IPS DF 4.7 (cell line): ENCODE measurements around the gene SREBF1.

Experiments used
- DNase-seq: peaks from one replicate; pipeline ENCODE4 v3.0.0-alpha.2; 2013; ENCODE audit warnings: low spot score; ENCODE audit errors: extremely low read depth

Gene SREBF1

DNA sequence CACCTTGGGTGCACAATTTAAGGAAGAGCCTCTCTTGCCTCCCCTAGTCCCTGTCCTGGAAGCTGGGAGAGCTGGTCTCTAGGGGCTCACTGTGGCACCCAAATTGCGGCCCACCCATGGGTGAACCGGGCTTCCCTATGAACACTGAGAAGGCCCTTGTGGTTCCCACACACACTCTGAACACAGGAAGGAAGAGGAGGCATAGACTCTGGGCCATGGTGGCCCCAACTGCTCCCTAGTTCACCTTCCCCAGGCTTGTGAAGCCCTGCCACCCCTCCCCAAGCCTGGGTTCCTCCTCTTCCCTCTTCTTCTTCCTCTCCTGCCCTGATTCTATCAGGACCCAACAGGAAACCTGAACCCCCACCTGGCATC, 10.5 kb downstream of the SREBF1 start:
- no peak for DNase-seq

DNA sequence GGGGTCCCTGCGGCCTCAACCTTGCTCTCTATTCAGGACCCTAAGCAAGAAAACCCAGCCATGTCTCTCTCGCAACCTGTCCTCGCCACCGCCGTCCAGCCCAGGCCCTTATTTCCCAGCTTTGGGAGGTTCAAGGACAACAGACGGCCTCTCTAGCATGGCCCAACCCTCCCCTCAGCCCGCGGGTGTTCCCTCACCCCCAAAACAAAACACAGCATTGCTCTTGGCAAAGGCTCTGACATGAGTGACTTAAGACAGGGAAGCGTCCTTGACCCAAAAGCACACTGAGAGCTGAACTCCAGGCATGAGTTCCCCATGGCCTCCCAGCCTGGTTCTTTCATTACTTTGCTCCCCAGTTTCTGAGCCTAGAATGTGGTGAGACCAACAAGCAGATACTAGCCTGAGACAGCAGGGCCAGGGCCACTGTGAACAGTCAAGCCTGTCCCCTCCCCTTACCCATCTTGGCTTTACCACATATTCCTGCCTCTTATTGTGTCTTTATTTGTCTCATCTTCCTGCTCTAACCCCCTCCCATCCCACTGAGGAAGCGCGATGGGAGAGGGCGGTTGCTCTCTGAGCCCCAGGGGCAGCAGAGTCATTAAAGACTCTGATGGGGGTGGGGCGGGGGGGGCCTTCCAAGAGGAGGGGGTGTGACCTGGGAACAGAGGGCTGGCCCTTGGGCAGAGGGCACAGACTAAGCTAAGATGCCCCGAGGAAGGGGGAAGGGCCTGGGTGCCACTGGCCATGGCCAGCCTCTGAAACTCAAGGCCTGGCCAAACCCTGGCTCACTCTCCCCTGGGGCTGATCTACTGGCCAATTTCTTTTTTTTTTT, 11.8 kb downstream of the SREBF1 start:
- DNase-seq: no peak

DNA sequence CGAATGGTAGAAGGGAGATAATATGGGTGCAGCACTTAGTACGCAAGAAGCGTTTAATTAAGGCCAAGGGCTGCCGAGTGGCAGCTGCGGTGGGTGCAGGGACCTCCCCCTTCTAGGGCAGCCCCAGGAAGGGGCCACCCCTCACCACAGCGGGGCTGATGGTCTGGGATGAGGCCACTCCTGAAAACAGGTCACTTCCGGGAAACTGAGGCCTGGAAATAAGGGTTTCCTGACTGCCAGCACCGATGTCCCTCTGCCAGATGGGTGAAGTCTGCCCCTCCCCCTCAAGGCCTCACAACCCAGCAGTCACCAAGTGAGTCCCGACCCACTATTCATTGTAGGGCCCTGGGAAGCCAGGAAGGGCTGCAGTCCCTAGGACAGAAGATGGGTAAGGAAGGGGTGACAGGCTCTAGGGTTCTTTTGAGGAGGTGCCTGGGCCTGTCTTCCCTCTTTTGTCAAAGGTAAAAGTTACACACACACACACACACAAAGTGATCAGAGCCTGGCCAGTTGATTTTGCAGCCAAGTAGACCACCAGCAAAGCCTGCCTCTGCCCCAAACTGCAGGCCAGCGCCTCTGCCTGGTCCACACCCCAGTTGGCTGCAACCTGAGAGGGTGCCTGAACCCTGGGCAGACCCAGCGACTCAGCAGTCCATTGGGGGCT, 12.5 kb downstream of the SREBF1 start:
- no peak for DNase-seq

DNA sequence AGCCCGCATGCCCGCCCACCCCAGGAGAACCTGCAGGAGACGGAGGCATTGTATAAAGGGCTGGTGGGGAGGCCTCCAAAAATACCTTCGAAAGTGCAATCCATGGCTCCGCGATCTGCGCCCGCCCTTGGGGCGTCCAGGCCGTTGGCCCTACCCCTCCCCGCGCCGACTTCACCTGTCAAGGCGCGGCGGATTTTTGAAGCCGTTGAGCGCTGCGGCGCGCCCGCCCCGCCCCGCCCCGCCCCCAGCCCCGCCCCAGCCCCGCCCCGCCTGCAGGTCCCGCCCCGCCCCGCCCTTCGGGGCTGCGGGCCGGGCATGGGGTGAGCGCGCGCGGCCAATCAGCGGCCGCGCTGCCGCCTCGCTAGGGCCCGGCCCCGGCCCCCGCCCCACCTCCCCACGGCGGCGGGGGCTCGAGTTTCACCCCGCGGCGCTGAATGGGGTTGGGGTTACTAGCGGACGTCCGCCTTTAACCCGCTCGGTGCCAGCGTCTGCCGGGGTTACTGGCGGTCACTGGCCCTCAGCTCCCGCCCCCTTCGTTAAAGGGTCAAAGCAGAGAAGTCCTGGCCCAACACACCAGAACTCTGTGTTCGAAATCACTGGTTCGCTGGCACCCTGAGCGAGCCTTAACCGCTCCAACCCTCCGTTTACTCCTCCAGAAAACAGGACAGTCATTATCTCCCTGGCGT, 13.2 kb downstream of the SREBF1 start:
- no peak for DNase-seq

DNA sequence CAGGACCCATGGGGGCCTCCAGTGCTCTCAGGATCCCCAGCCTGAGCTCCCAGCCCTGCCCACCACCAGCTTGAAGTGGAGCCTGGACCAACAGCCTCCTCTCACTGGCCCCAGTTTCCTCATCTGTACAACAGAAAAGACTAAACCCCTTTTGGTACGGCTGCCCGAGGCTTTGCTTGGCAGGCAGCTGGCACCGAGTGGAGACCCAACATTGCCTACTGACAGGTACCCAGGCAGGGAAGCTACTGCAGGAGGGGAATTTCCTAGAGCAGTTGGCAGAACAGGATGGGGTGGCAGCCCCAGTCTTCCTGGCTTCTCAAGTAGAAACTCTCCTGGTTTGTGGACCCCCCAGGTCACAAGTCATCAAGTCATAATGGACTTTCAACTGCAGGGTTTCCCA, 14.2 kb downstream of the SREBF1 start:
- DNase-seq: no peak

DNA sequence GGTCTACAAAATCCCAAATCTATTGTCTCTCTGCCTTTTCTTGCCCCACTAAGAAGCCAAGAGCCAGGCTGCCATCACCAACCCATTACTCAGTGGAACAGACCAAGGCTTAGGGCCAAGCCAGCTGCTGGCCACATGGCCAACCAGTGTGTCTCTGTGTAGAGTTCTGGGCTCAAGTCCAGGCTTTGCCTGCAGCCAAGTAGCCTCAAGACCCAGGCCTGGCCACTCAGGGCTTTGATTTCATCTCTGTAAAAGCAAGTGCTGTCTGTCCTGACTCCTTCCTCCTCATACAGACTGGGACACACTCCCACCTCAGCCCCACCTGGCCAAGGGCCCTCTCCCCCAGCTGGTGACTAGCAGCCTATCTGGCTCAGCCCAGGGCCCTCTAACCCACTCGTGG, 14.6 kb downstream of the SREBF1 start:
- no peak for DNase-seq

DNA sequence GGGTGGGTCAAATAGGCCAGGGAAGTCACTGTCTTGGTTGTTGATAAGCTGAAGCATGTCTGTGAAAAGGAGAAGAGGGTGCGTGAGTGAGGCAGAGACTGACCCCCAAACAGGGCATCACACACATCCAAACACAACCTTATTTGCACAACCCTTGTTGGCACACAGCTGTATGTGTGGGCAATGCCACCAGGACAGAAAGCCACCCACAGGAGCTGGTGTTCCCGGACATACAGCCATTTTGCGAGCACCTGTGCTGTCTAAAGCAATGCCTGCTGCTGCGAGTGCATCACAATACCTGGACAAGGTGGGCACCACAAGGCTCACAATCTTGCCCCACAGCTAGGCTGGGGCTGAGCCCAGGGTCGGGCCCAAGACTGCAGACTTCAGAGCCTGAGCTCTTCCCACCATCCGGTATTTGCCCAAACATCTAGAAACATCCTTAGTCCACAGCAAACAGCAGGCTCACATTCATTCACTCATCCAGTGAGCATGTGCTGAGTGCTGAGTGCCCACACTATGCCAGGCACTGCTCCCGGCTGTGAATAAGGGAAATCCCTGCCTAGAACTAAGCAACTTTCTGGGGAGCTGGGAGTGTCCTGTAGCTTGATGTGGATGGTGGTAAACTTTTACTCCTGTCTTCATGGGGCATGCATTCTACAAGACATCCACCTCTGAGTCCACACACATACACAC, 16.2 kb downstream of the SREBF1 start:
- DNase-seq: no peak

DNA sequence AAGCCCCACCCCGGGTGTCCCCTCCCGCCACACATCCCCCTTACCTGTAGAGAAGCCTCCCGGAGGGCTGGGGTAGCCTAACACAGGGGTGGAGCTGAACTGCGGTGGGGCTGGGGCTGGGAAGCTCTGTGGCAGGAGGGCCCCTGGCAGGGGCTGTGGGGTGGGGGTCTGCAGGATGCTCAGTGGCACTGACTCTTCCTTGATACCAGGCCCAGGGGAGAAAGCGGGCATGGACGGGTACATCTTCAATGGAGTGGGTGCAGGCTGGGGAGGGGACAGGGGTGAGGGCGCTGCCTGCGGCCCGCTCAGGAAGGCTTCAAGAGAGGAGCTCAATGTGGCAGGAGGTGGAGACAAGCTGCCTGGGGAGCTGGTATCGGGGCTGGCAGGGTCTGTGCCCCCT, 16.7 kb downstream of the SREBF1 start:
- DNase-seq: no peak

DNA sequence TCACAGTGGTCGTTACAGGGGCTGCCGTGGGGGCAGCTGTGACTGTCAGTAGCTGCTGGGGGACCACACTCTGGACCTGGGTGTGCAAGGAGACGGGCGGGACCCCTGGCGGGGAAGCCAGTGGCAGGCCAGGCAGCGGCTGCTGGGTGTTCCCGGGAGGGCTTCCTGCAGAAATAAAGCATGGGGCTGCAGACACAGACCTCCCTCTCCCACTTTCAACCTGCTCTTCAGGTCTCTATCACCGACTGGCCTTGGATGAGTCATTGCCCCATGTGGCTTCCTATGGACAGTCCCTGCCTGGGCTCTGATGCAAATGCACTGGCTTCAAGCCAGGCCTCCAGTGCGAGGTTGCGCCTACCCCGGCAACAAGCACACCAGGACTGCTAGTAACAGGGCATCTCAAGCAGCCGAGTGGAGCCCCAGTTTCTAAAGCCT, 17.2 kb downstream of the SREBF1 start:
- DNase-seq: no peak

DNA sequence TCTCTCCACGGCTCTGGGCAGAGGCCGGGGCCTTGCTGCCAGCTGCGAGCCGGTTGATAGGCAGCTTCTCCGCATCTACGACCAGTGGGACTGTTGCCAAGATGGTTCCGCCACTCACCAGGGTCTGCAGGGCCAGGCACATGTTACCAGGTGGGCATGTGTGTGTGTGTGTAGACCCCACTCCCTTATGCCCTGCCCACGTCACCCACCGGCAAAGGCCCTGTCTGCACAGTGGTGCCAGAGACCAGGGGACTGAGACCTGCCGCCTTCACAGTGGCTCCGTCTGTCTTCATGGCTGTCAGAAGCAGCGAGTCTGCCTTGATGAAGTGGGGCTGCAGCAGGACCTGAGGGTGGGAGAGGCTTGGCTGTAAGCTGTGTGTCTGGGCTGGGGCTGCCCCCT, 17.7 kb downstream of the SREBF1 start:
- no peak for DNase-seq

DNA sequence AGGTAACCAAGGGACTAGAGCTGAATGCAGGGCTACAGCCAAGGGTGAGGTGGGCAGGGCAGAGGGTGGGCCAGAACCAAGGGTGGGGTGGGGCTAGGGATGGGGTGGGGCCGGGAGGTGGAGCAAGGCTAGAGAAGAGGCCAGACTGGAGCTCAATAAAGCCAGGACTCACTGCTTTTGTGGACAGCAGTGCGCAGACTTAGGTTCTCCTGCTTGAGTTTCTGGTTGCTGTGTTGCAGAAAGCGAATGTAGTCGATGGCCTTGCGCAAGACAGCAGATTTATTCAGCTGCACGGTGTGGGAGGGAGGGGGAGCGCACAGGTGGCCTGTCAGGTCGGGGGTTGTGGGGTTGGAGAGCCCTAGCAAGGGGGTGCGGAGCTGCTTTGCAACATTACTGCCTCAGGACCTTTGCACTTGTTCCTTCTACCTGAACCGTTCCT, 18.7 kb downstream of the SREBF1 start:
- no peak for DNase-seq

DNA sequence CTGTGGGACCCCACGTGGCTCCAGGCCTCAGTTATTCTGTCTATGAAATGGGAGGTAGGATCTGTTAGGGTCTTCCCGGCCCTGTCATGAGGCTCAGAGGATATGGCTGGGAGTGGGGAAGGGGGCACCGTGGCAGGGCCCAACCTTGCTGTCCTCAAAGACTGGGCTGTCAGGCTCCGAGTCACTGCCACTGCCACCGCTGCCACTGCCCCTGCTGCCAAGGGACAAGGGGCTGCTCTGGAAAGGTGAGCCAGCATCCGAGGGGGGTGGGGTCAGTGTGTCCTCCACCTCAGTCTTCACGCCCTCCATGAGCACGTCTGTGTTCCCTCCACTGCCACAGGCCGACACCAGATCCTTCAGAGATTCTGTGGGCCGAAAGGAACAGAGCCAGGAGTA, 19.2 kb downstream of the SREBF1 start:
- DNase-seq: no peak

DNA sequence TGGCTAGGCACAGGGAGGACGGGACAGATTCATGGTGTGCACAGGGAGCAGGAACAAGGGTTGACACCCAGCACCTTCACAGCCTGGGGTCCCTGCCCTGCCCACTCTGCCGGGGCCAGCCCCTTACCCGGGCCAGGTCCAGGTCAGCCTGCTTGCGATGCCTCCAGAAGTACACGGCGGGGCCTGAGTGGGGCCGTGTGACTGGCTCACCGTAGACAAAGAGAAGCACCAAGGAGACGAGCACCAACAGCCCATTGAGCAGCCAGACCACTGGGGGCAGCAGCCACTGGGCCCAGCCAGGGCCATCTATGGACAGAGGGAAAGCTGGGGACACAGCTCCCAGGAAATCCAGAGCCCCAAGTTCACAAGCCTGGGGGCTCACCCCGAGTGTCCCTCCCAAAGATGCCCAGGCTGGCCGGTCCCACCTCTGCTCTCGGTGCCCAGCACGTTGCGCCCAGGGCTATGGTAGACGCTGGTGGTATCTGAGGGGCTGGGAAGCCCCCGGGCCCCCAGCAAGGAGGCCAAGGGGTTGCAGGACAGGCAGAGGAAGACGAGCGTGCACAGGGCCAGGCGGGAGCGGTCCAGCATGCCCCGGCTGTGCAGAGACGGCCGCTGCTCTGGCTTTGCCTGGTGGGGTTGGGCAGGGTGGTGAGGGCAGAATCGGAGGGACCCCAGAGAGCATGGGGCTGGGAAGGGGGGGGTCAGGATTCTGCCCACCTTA, 19.8 kb downstream of the SREBF1 start:
- no peak for DNase-seq

DNA sequence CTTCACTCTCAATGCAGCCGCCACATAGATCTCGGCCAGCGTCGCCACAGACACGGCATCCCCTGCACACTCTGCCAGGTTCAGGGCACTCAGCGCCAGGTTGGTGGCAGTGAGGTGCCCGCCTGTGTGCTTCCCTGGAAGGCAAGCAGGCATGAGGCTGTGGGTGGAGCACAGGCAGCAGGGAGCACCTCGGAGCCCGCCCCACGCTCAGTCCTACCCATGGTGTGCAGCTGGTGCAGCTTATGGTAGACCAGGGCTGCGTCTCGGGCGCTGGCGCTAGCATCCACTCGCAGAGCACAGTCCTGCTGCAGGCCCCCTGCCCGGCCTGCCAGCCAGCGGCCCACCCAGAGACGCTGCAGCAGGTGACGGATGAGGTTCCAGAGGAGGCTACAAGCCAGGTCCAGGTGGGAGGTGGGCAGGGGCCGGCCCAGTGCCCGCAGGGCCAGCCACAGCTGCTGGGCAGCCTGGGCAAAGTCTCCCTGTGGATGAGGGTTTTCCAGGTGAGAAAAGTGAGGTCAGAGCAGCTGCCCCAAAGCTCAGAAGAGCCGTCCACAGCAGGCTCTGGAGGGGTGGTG, 20.5 kb downstream of the SREBF1 start:
- no peak for DNase-seq

DNA sequence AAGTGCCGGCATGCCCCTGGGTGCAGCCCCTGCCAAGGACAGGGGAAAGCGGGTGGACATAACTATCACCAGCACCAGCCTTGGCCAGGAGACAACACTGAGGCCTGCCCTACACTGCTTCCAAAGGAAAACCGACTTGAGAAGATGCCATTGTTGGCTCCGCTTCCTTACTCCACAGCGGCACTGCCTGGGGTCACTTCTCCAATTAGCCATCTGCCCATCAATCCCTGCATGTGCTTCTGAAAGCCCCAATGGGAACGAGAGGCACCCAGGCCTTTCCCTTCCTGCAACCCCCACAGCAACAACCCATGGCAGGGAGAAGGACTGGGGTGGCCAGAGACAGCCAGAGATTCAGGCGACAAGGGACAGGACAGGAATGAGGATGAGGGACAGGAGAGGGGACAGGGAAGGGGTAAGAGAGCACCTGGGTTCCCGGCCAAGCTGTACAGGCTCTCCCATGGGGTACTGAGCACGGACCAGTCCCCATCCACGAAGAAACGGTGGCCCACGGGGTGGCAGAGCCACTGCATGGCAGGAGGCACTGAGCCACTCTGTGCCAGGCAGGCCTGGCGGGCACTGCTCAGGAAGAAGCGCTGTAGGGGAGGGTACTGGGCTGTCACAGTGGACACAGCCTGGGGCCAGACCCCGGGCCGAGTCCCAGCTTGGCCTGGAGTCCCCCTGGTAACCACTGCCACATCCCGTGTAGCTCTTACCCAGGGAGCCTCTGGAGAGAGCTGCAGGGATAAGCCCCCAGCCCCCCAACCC, 21.2 kb downstream of the SREBF1 start:
- DNase-seq: no peak

DNA sequence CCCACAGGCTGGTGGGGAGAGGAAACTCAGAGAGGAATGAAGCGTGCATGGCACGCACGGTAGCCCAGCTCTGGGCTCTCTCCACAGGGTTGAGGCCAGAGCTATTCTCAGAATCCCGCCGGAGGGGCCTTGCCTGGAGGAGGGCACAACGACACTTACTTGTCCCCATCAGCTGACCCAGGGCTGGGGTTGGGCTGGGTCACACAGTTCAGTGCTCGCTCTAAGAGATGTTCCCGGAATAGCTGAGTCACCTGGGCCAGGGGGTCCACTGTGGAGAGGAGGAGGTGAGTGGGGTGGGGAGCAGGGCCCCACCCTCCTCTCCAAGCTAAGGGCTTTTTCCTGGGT, 21.8 kb downstream of the SREBF1 start:
- no peak for DNase-seq

DNA sequence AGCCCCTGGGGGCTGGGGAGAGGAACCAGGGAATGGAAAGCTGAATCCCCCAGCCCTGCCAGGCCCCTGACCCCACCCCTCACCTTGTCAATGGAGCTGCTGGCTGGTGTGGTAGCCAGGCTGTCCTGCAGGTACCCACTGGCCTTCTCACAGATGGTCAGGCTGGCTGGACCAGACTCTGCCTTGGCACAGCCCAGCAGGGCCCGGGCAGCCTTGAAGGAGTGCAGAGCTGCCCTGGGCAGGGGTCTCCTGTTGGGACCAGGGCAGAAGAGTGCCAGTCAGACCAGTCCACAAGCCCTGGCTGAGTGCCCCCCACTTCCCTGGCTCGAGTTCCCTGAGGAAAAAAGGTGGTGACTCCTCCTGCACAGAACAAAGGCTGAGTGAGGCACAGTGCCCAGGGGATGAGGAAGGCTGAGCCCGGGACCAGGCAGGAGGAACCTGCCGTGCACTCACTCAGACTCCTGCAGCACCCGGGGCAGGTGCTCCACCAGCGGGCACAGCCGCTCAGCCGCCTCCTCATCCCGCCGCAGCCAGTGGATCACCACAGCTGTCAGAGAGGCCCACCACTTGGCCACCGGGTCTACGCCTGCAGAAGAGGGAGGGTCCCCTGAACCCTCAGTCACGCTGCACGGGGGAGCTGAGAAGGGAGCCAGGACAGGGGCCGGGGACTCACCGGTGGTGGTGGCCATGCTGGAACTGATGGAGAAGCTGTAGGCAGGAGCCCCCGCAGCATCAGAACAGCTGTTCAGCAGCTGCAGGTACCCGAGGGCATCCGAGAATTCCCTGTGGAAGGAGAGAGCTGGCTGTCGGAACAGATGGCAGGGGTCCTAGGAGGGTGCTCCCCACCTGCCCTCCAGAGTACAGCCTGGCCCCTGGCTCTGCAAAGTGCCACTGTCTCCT, 22.4 kb downstream of the SREBF1 start:
- DNase-seq: no peak

DNA sequence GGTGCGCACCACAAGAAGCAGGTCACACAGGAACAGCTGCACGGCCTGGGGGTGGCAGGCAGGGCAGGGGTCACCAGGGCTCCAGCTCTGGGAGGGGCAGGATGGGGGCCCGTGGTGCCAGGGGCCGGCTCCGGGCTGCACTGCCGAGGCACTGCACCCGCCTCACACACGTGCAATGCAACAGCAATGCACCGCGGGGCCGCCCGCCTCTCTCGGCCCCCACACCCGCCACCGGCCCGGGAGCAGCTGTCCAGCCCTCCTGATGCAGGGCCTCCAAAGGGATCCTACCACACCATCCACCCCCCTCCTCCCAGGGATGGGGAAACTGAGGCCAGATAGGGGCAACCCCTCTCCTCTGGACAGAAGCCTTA, 23.1 kb downstream of the SREBF1 start:
- no peak for DNase-seq

DNA sequence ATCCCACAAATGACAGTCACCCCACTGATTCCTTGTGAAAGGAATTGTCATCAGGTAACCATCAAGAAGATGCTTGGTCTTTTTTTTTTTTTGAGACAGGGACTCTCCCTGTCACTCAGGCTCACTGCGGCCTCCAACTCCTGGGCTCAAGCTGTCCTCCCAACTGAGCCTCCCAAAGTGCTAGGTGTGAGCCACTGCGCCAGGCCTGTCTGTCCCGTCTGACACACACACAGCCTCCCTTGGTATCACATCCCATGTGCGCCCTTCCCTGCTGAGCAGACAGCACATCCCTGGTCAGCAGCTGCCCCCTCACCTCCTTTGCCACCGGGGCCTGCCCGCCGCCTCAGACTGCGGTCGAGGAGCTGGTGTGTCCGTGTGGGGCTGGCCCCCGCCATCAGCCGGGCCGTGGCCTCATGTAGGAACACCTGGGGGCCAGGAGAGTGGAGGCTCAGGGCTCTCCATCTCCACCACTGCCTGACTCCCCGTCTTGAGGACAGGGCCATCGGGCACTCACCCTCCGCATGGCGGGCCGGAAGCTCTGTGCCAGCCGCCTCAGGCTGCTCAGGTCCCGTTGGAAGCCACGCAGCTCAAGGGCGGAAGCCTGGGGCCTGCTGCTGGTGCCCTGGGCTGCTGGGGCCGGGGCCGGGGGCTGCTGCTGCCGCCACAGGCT, 23.6 kb downstream of the SREBF1 start:
- DNase-seq: no peak
